ENCODE data around the gene FMN1. TPM values are rescaled to one million over a fixed set of nuclear protein-coding genes. Genes with fewer than 3 reads are reported as not detected.
A peak's percentile ranks its signal among the peaks of the same experiment; 100 is the strongest.

FMN1 gene
- total RNA-seq, 1 experiment from 2014 or later = 3.9 TPM

DNA sequence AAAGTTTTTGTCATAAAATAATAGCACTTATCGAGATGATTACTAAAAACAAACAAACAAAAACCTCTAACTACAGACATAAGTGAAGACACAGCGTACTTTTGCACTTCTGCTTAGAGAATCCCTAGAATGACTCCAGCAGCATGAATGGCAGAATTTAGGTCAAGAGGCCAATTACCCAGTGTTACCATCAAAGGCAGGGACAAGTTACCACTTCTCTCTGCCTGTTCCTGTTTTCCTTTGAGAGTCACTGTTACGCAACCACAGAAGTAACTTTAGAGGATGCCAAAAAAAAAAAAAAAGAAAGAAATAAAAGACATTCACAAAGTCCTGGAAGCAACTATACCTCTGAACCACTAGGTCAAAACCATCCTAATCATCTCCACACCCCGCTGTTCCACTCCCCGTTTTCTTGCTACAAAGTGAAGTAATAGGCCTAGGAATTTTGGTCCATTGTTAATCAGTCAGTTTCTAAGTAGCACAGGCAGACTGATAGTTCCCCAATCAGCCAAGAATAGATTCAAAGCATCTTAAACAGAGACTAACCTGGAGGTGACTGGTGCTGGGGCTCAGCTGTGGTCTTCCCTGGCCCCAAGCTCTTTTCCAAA lies 41.9 kb downstream of the FMN1 start:
- intact Hi-C loops (cut with micrococcal nuclease; ENCODE audit: unreplicated experiment) (no loop called here), in situ Hi-C loops (cut with HindIII; ENCODE audit: low pct_unique_long_range_greater_than_20kb, low sequenced_read_pairs) (no loop called here)
- POLR2A ChIA-PET = no interaction called here
- CTCF ChIA-PET = no interaction called here
- no peak for ATAC-seq
- no TSS peak for BruUV-seq (replicated peaks)
- Histone ChIP-seq H3K9me3 (ENCODE audit: control insufficient read depth, insufficient read depth, low read depth, low read length) (no peaks in the 10 kb centered on the region), H3K27ac (ENCODE audit: low read length) (no peak overlapping the region), H3K4me3 (ENCODE audit: low read depth in 2 of 2, low read length in 2 of 2) (peak overlapping the region in 1 of 2 experiments; percentile 19; a peak in 1 of 4 replicates), H3K27me3 (ENCODE audit: control insufficient read depth, insufficient read depth, low read length) (no peaks in the 10 kb centered on the region), H3K4me1 (ENCODE audit: control insufficient read depth, insufficient read depth, low read length) (no peaks in the 10 kb centered on the region), H3K36me3 (ENCODE audit: control insufficient read depth, insufficient read depth, low read length) (0 out of 2 replicates have a peak, but pooled peaks cover 2% of the 10 kb centered on the region)
- TF ChIP-seq POLR2AphosphoS5 (IDR thresholded peaks at IDR 0.05; ENCODE audit: low read depth, low read length) (no peak), CTCF (IDR thresholded peaks at IDR 0.05) (no peak), SIN3A (IDR thresholded peaks at IDR 0.05; ENCODE audit: borderline replicate concordance, insufficient read depth, low read depth, low read length) (no peak), TCF7L2 (IDR thresholded peaks at IDR 0.05; ENCODE audit: low read depth, low read length) (no peak)
- TF ChIP-seq, protein P1, sequence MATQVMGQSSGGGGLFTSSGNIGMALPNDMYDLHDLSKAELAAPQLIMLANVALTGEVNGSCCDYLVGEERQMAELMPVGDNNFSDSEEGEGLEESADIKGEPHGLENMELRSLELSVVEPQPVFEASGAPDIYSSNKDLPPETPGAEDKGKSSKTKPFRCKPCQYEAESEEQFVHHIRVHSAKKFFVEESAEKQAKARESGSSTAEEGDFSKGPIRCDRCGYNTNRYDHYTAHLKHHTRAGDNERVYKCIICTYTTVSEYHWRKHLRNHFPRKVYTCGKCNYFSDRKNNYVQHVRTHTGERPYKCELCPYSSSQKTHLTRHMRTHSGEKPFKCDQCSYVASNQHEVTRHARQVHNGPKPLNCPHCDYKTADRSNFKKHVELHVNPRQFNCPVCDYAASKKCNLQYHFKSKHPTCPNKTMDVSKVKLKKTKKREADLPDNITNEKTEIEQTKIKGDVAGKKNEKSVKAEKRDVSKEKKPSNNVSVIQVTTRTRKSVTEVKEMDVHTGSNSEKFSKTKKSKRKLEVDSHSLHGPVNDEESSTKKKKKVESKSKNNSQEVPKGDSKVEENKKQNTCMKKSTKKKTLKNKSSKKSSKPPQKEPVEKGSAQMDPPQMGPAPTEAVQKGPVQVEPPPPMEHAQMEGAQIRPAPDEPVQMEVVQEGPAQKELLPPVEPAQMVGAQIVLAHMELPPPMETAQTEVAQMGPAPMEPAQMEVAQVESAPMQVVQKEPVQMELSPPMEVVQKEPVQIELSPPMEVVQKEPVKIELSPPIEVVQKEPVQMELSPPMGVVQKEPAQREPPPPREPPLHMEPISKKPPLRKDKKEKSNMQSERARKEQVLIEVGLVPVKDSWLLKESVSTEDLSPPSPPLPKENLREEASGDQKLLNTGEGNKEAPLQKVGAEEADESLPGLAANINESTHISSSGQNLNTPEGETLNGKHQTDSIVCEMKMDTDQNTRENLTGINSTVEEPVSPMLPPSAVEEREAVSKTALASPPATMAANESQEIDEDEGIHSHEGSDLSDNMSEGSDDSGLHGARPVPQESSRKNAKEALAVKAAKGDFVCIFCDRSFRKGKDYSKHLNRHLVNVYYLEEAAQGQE (IDR thresholded peaks at IDR 0.05; ENCODE audit: insufficient read depth in 1 of 2, low read depth in 2 of 2, low read length in 1 of 2) = no peak
- DNase-seq (ENCODE audit: low read depth, low spot score) = no peak

DNA sequence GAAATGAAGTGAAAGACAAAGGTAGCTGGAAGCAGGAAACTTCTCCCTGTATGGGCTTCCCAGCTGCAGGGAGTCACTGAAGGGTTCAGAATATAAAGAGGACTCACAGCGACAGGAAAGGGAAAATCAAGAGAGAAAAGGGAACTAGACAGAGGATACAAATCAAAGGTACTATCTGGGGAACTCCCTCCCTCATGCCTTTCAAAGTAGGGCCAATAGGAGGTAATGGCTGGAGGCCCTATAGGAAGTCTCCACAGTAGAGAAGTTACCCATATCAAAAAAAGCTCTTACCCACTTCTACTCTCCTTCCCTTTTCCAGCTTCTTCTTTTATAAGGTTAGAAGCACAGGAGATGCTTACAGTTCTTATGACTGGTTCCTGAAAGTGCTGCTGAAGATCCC lies 43.5 kb downstream of the FMN1 start:
- DNase-seq (ENCODE audit: low read depth, low spot score) = no peak
- intact Hi-C loops (cut with micrococcal nuclease; ENCODE audit: unreplicated experiment) = no loop called here
- no peak overlapping the region for H3K27ac ChIP-seq (ENCODE audit: low read length)
- TF ChIP-seq TCF7L2 (IDR thresholded peaks at IDR 0.05; ENCODE audit: low read depth, low read length) = no peak
- TF ChIP-seq POLR2AphosphoS5 (IDR thresholded peaks at IDR 0.05; ENCODE audit: low read depth, low read length) = no peak
- TF ChIP-seq, protein P1 (IDR thresholded peaks at IDR 0.05; ENCODE audit: insufficient read depth in 1 of 2, low read depth in 2 of 2, low read length in 1 of 2) = no peak
- no peak for TF ChIP-seq CTCF (IDR thresholded peaks at IDR 0.05)
- no peak for TF ChIP-seq SIN3A (IDR thresholded peaks at IDR 0.05; ENCODE audit: borderline replicate concordance, insufficient read depth, low read depth, low read length)
- no peaks in the 10 kb centered on the region for H3K4me1 ChIP-seq (ENCODE audit: control insufficient read depth, insufficient read depth, low read length)
- ChIA-PET CTCF (interaction anchor here (0.6 kb wide), 1 partner anchor 14 kb away, joined by 10 read pairs; no protein-coding TSS in a partner anchor), POLR2A (no interaction called here)
- BruUV-seq (replicated peaks) = no TSS peak
- no peak for ATAC-seq
- H3K36me3 ChIP-seq (ENCODE audit: control insufficient read depth, insufficient read depth, low read length) = 0 out of 2 replicates have a peak, but pooled peaks cover 2% of the 10 kb centered on the region
- no peaks in the 10 kb centered on the region for H3K9me3 ChIP-seq (ENCODE audit: control insufficient read depth, insufficient read depth, low read depth, low read length)
- peak overlapping the region in 1 of 2 experiments; percentile 13; a peak in 1 of 4 replicates for H3K4me3 ChIP-seq (ENCODE audit: low read depth in 2 of 2, low read length in 2 of 2)
- no peaks in the 10 kb centered on the region for H3K27me3 ChIP-seq (ENCODE audit: control insufficient read depth, insufficient read depth, low read length)
- in situ Hi-C loops (cut with HindIII; ENCODE audit: low pct_unique_long_range_greater_than_20kb, low sequenced_read_pairs) = no loop called here
